Neural cell (in vitro differentiated cells): Measurements from ENCODE around the gene VSTM2B. TPM values are rescaled to one million over a fixed set of nuclear protein-coding genes. Genes with fewer than 3 reads are reported as not detected.

Experiments
- H2AFZ ChIP-seq: fragments of 200-600, 300-800 bp; sonication (generic), shearing (Covaris generic); 2 replicates; pipeline ENCODE4 v1.6.0; 2014; ENCODE audit warnings: low read depth, mild to moderate bottlenecking, antibody characterized with exemption, low read length, moderate library complexity
- H3F3A ChIP-seq: fragments of 200-600 bp; shearing (Covaris generic); 2 replicates; pipeline ENCODE4 v1.6.1; 2016; ENCODE audit warnings: mild to moderate bottlenecking, moderate library complexity, mixed read lengths, antibody characterized with exemption, low read length; ENCODE audit not compliant: insufficient read depth, poor library complexity, severe bottlenecking
- H3K27ac ChIP-seq: fragments of 200-600, 300-800 bp; sonication (generic), shearing (Covaris generic); 2 replicates; pipeline ENCODE4 v1.5.1; 2014; ENCODE audit warnings: mild to moderate bottlenecking, low read length, moderate library complexity
- H3K27me3 ChIP-seq: fragments of 300-800, 200-600 bp; sonication (generic), shearing (Covaris generic); 2 replicates; pipeline ENCODE4 v1.6.0; 2014; ENCODE audit warnings: mild to moderate bottlenecking, low read depth, low read length, moderate library complexity; ENCODE audit not compliant: insufficient read depth
- H3K36me3 ChIP-seq: fragments of 300-800, 200-600 bp; sonication (generic), shearing (Covaris generic); 2 replicates; pipeline ENCODE4 v1.5.1; 2014; ENCODE audit warnings: mild to moderate bottlenecking, antibody characterized with exemption, low read length, moderate library complexity; ENCODE audit not compliant: insufficient read depth
- H3K4me2 ChIP-seq: fragments of 300-800, 200-600 bp; sonication (generic), shearing (Covaris generic); 2 replicates; pipeline ENCODE4 v1.6.0; 2014; ENCODE audit warnings: mild to moderate bottlenecking, low read length
- H3K4me3 ChIP-seq: fragments of 300-800, 200-600 bp; sonication (generic), shearing (Covaris generic); 2 replicates; pipeline ENCODE4 v1.5.1; 2014; ENCODE audit warnings: mild to moderate bottlenecking, low read length, moderate library complexity
- H3K79me2 ChIP-seq: fragments of 200-600 bp; shearing (Covaris generic); replicated peaks from 2 replicates; pipeline ENCODE4 v1.6.0; 2014; ENCODE audit warnings: mild to moderate bottlenecking, low read length, moderate library complexity; ENCODE audit not compliant: insufficient read depth
- H3K9ac ChIP-seq: fragments of 300-800, 200-600 bp; sonication (generic), shearing (Covaris generic); 2 replicates; pipeline ENCODE4 v1.6.1; 2016; ENCODE audit warnings: mild to moderate bottlenecking, low read length, mixed read lengths
- H3K9me2 ChIP-seq: fragments of 200-600 bp; shearing (Covaris generic); 2 replicates; pipeline ENCODE4 v1.6.1; 2016; ENCODE audit warnings: mild to moderate bottlenecking, low read length, mixed read lengths; ENCODE audit not compliant: insufficient read depth
- H3K9me3 ChIP-seq: fragments of 200-600, 300-800 bp; sonication (generic), shearing (Covaris generic); 2 replicates; pipeline ENCODE4 v1.6.1; 2016; ENCODE audit warnings: mild to moderate bottlenecking, mixed run types, low read length, moderate library complexity, mixed read lengths
- H4K20me1 ChIP-seq: fragments of 200-600 bp; shearing (Covaris generic); 2 replicates; pipeline ENCODE4 v1.6.1; 2016; ENCODE audit warnings: mild to moderate bottlenecking, mixed run types; ENCODE audit not compliant: insufficient read depth
- CTCF ChIP-seq: fragments of 450-650 bp; IDR thresholded peaks from 2 replicates; pipeline ENCODE4 v1.5.1; 2014; ENCODE audit warnings: antibody characterized with exemption, mild to moderate bottlenecking, moderate library complexity; ENCODE audit not compliant: poor library complexity, severe bottlenecking
- EP300 ChIP-seq: fragments of 450-650 bp; conservative IDR thresholded peaks from 2 replicates; pipeline ENCODE4 v1.6.1; 2014; ENCODE audit warnings: antibody characterized with exemption, mild to moderate bottlenecking, moderate library complexity; ENCODE audit not compliant: poor library complexity, severe bottlenecking
- EZH2 ChIP-seq: fragments of 200-600, 300-800 bp; shearing (Covaris generic), sonication (generic); IDR thresholded peaks from 2 replicates; pipeline ENCODE4 v1.6.1; 2014; ENCODE audit warnings: antibody characterized with exemption, low read length, borderline replicate concordance, mild to moderate bottlenecking; ENCODE audit not compliant: insufficient read depth, poor library complexity, severe bottlenecking
- MXI1 ChIP-seq: fragments of 450-650 bp; conservative IDR thresholded peaks from 2 replicates; pipeline ENCODE4 v1.6.1; 2014; ENCODE audit warnings: antibody characterized with exemption, mild to moderate bottlenecking; ENCODE audit not compliant: poor library complexity, severe bottlenecking
- POLR2AphosphoS5 ChIP-seq: IDR thresholded peaks from 2 replicates; pipeline ENCODE4 v1.6.1; 2012
- RAD21 ChIP-seq: fragments of 450-650 bp; conservative IDR thresholded peaks from 2 replicates; pipeline ENCODE4 v1.6.1; 2014; ENCODE audit warnings: antibody characterized with exemption, mild to moderate bottlenecking, moderate library complexity
- SMC3 ChIP-seq: fragments of 450-650 bp; conservative IDR thresholded peaks from 2 replicates; pipeline ENCODE4 v1.6.1; 2014; ENCODE audit warnings: antibody characterized with exemption, mild to moderate bottlenecking, moderate library complexity; ENCODE audit not compliant: poor library complexity
- TAF1 ChIP-seq: IDR thresholded peaks from 2 replicates; pipeline ENCODE4 v1.6.1; 2012; ENCODE audit warnings: low read depth
- polyA plus RNA-seq: library from polyadenylated mRNA; depleted of rRNA; stranded (reverse); fragments of >200 nt; gene quantifications from 2 replicates; pipeline ENCODE4 v1.2.3, GENCODE V29; 2014
- TF ChIP-seq, protein P1 (sequence below): IDR thresholded peaks from 2 replicates; pipeline ENCODE4 v1.6.1; 2012; ENCODE audit warnings: borderline replicate concordance

The VSTM2B gene
- polyA plus RNA-seq, 1 donor from 2014 or later = 24.4 TPM

DNA sequence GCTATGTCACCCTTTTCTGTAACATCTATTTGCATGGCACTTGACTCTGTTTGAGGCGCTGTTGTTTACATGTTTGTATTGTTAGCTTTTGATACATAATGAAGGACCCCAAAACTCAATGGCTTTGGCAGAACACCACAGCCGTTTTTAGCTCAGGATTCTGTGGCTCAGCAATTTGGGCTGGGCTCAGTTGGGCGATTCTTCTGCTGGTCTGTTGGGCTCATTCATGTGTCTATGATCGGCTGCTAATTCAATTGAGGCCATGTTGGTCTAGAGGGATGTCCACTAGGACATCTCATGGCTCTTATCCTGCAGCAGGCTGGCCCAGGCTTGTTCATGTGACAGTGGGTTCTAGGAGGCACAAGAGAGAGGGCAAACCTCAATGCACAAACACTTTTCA is 33.9 kb downstream of the VSTM2B start:
- no peaks in the 10 kb centered on the region for H3K9me2 ChIP-seq
- H3K79me2 ChIP-seq = no peaks in the 10 kb centered on the region
- H3K27me3 ChIP-seq = no peaks in the 10 kb centered on the region
- no peaks in the 10 kb centered on the region for H4K20me1 ChIP-seq
- no peaks in the 10 kb centered on the region for H3F3A ChIP-seq
- H3K27ac ChIP-seq = no peak overlapping the region
- TF ChIP-seq EP300 (no peak), EZH2 (no peak), TAF1 (no peak), RAD21 (no peak), MXI1 (no peak), CTCF (no peak)
- TF ChIP-seq, protein P1, sequence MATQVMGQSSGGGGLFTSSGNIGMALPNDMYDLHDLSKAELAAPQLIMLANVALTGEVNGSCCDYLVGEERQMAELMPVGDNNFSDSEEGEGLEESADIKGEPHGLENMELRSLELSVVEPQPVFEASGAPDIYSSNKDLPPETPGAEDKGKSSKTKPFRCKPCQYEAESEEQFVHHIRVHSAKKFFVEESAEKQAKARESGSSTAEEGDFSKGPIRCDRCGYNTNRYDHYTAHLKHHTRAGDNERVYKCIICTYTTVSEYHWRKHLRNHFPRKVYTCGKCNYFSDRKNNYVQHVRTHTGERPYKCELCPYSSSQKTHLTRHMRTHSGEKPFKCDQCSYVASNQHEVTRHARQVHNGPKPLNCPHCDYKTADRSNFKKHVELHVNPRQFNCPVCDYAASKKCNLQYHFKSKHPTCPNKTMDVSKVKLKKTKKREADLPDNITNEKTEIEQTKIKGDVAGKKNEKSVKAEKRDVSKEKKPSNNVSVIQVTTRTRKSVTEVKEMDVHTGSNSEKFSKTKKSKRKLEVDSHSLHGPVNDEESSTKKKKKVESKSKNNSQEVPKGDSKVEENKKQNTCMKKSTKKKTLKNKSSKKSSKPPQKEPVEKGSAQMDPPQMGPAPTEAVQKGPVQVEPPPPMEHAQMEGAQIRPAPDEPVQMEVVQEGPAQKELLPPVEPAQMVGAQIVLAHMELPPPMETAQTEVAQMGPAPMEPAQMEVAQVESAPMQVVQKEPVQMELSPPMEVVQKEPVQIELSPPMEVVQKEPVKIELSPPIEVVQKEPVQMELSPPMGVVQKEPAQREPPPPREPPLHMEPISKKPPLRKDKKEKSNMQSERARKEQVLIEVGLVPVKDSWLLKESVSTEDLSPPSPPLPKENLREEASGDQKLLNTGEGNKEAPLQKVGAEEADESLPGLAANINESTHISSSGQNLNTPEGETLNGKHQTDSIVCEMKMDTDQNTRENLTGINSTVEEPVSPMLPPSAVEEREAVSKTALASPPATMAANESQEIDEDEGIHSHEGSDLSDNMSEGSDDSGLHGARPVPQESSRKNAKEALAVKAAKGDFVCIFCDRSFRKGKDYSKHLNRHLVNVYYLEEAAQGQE = no peak
- no peak overlapping the region for H3K9ac ChIP-seq
- H3K9me3 ChIP-seq = no peaks in the 10 kb centered on the region
- no peaks in the 10 kb centered on the region for H3K36me3 ChIP-seq
- no peak overlapping the region for H3K4me3 ChIP-seq
- H3K4me2 ChIP-seq = no peak overlapping the region
- no peak overlapping the region for H2AFZ ChIP-seq

GRCh38 chr19:29560313-29561075 is 34.7 kb downstream of the VSTM2B start:
- no peaks in the 10 kb centered on the region for H3K9me3 ChIP-seq
- no peak overlapping the region for H2AFZ ChIP-seq
- H3K9ac ChIP-seq = no peak overlapping the region
- no peaks in the 10 kb centered on the region for H3K36me3 ChIP-seq
- no peaks in the 10 kb centered on the region for H3K9me2 ChIP-seq
- no peaks in the 10 kb centered on the region for H3K79me2 ChIP-seq
- TF ChIP-seq TAF1 (no peak), RAD21 (no peak), MXI1 (no peak), CTCF (no peak), POLR2AphosphoS5 (no peak), EP300 (no peak), SMC3 (no peak), EZH2 (no peak)
- TF ChIP-seq, protein P1 = no peak
- no peaks in the 10 kb centered on the region for H3K27me3 ChIP-seq
- H3F3A ChIP-seq = no peaks in the 10 kb centered on the region
- no peak overlapping the region for H3K4me2 ChIP-seq
- H3K4me3 ChIP-seq = no peak overlapping the region
- no peak overlapping the region for H3K27ac ChIP-seq
- no peaks in the 10 kb centered on the region for H4K20me1 ChIP-seq
